ENCODE measurements around the gene RELN.
"Not testable (repeated sequence)": the region's sequence is repeated elsewhere in the genome, so short reads cannot be mapped to it uniquely, and the experiment has no call there.

Gene RELN

DNA sequence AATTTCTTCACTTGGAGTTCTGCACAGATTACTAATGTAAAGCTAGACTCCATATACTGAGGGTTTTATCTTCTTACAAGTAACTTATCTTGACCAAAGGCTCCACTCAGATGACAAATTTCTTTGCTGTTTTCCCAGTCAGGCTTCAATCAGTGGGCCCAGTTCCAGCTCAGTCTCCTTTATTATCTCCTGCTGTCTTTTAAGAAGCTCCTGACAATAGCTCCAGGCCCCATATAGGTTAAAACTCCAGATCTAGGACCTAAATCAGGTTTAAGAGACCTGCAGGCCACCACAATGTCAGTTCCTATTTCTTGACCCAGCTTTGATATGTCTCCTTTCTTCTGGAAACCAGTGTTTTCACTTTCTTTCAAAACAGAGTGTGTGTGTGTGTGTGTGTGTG, 165.2 kb downstream of the RELN start:
- DNase-seq = no peak

DNA sequence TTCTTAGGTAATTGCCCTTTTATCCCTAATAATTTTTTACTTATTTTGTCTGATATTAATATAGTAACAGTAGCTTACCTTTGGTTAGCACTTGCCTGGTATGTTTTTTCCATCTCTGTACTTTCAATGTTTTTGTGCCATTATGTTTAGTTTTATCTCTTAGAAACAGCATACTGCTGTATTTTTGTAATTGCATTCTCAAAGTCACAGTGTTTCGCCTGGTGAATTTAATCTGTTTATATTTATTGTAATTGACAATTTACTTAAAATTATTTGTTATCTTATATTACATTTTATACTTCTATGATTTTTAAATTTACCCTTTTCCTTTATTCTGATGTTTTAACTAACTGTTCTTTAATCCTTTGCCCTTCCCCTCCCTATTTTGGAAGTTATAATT, 166.4 kb downstream of the RELN start:
- DNase-seq = no peak

DNA sequence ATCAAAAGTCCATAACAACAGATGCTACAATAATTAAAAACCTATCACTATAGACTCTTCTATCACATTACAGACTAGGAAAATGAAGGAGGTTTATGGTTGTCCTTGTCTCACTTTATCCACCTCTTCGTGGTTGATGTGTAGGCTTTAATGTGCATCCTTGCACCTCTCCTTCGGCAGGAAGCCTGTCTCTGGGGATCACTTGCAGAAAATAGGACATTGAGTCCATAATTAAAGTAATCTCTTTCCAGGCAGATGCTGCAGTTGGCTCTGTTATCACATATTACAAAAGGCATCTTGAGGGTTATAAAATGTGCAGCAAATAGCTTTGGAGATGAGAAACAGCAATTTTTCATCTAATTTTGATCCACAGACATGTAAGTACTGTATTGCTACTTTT, 168.4 kb downstream of the RELN start:
- no peak for DNase-seq

- DNase-seq = not testable (repeated sequence)
Measured at GRCh38 chr7:103815972-103816371, 173.5 kb downstream of the RELN start.

GRCh38 chr7:103813970-103814369, 175.5 kb downstream of the RELN start:
- DNase-seq = no peak

DNA sequence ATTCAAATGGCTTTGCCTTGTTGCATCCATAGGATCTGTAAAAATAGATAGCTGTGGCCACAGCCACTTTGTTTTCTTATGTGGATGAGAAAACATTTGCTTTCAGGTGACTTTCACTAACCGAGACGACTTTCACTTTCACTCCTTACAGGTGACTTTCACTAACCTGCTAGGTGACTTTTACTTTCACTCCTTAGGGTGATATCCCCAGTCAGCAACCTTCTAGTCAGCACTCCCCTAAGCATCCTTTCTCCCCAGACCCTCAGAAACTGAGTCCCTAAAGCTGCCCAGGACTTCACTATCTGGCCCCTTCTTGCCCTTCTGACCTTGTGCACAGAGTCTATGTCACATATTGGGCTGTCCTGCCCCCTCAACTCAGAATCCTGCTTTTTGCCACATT, 177.5 kb downstream of the RELN start:
- peak; percentile 11 for DNase-seq

DNA sequence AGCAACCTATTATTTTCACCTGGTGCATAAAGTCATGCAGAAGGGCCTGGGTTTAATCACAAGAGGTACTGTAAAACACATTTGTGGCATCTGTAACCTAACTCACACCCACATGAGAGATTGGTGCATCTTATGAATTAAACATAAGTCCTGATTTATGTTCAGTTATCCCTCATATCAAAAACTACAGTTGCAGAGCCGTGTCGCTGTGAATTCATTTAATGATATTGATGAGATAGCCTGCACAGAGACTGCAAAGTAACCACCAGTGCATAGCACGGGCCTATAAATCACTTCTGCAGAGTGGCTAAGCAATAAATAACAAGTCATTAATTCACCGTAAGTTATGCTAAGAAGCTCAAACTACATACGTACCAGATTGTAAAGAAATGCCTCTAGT, 178.2 kb downstream of the RELN start:
- DNase-seq = no peak

- no peak for DNase-seq
Measured at GRCh38 chr7:103810112-103810744, 179.2 kb downstream of the RELN start.

- DNase-seq = no peak
Measured at GRCh38 chr7:103809229-103809994, 180.0 kb downstream of the RELN start.

- no peak for DNase-seq
Measured at GRCh38 chr7:103805346-103805745, 184.1 kb downstream of the RELN start.

DNA sequence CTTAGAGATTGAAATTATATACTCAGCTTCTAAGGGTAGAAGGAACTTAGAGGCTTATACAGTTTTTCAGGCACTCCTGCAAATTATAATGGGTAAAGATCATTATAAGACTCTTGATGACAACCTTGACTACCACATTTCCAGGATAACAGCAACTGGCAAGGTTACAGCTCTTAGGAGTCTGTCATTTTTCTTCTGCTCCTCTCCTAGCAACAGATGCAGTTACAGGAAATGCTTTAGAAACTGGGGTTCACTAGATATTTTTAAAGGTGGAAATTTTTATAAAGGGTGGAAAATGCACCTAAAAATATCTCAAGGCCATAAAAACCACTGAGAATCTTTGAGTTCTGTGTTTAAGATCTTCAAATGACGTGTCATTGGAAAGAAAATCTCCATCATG, 185.8 kb downstream of the RELN start:
- DNase-seq = no peak

DNA sequence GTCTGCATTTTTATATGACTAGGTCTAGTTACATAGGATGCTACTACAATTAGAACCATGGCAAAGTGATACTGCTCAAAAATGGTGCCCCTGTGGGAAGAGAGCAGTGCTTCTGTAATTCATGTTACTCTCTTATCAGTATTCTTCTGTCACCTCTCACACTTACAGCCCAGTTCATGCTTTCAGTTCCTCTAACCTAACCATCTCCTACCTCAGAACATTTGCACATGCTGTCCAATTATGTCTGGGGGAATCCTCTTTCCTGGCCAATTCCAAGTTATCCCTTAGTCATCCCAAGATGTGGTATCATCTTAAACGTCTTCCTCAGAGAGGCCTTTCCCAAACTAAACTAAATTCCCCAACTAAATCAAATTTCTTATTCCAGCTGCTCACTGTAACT, 190.2 kb downstream of the RELN start:
- DNase-seq = no peak

DNA sequence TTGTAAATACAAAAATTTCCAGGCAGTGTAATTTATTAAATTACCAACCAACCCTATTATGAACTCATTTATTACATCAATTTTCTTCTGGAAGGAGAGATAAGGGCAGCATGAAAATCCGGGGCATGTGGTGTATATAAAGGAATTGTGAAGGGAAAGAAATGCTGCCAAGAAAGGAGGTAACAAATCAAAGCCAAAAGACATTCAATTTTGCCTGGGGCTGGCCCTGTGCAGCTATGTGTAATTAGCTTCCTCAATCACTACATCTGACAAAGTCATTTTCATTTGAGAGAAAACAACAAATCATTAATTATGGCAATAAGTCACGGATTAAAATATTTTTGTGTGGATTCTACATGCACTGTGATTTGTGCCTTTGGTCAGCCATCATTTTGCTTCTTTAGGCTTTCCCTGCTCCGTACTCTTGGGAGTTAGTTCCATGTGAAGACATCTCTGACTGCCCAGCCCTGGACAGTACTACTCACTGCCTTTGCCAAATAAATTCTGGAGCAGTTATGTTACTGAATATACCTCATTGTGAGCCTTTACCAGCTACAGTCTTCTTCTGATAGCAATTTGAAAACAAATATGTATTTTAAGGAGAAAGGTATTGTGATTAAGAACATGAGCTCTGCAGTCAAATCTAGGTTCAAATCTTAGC, 191.7 kb downstream of the RELN start:
- DNase-seq = no peak

GRCh38 chr7:103796327-103796962, 193.0 kb downstream of the RELN start:
- no peak for DNase-seq

DNA sequence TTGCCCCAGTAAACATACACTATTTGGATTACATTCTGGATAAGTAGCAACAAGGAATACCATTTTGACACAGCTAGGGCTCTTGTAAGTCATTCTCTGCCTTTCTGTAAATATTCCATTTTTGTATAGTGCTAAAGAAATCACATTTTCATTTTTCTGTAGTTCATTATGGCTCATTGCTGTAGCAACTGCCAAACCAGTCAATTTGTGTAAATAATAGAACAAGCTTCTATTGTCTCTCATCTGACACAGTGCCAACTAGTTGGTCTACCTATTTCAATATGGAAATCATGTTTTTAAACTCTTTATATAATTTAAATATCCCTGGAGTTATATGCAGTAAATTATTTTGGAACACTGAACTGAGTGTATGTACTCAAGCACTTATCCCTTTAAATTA, 193.7 kb downstream of the RELN start:
- DNase-seq = no peak

- no peak for DNase-seq
Measured at GRCh38 chr7:103795107-103795506, 194.4 kb downstream of the RELN start.

- no peak for DNase-seq
Measured at GRCh38 chr7:103794424-103794823, 195.0 kb downstream of the RELN start.

GRCh38 chr7:103793614-103794013, 195.8 kb downstream of the RELN start:
- DNase-seq = no peak

DNA sequence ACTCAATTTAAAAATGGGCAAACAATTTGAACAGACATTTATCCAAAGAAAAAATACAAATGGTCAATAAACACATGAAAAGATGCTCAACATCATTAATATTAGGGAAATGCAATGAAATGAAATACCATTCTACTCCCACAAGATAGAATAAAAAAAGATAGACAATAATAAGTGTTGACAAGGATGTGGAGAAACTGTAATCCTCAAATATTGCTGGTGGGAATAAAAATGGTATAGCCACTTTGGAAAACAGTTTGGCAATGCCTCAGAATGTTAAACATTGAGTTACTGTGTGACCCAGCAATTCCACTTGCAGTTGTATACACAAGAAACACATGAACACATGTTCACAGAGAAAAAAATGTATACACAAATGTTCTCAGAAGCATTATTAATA, 197.6 kb downstream of the RELN start:
- no peak for DNase-seq

GRCh38 chr7:103787041-103787440, 202.4 kb downstream of the RELN start:
- DNase-seq = not testable (repeated sequence)

- no peak for DNase-seq
Measured at GRCh38 chr7:103784646-103785286, 204.7 kb downstream of the RELN start.

- DNase-seq = no peak
Measured at GRCh38 chr7:103781409-103781808, 208.0 kb downstream of the RELN start.

- not testable (repeated sequence) for DNase-seq
Measured at GRCh38 chr7:103780561-103780960, 208.9 kb downstream of the RELN start.

Data from DMS79 treated with DMSO at 0.1 percent for 48 hours (cell line).